Mammary epithelial cell (primary cell): Measurements from ENCODE around the gene ZNF853.

Experiments
- CTCF ChIP-seq, 2 donors: IDR thresholded peaks in 1 of 2; conservative IDR thresholded peaks in 1 of 2; 2 replicates each; pipeline ENCODE4 v1.5.1; 2011 to 2012; ENCODE audit warnings: inconsistent platforms in 2 of 2, low read length in 2 of 2, mild to moderate bottlenecking in 2 of 2, control low read depth in 1 of 2, low read depth in 1 of 2; ENCODE audit not compliant: insufficient read depth in 1 of 2; ENCODE audit errors: extremely low read depth in 1 of 2
- EZH2 ChIP-seq: IDR thresholded peaks from 2 replicates; pipeline ENCODE4 v1.6.1; 2012; ENCODE audit warnings: low read length, inconsistent platforms, borderline replicate concordance

GRCh38 chr7:6571160-6571779 lies 44.1 kb upstream of the ZNF853 start:
- no peak for TF ChIP-seq CTCF (conservative IDR thresholded peaks at IDR 0.05 in 1 of 2, IDR thresholded peaks at IDR 0.05 in 1 of 2; ENCODE audit: extremely low read depth in 1 of 2, insufficient read depth in 1 of 2, low read depth in 1 of 2, low read length in 2 of 2)
- no peak for TF ChIP-seq EZH2
